Astrocyte of the spinal cord (primary cell): Measurements from ENCODE around the gene ENDOD1.
A peak's percentile ranks its signal among the peaks of the same experiment; 100 is the strongest.

Experiments
- DNase-seq: peaks from one replicate; pipeline ENCODE4 v3.0.0; 2011; ENCODE audit warnings: low read depth, low spot score
- H3K4me3 ChIP-seq: 2 replicates; pipeline ENCODE4 v1.5.1; 2011; ENCODE audit warnings: low read depth, mild to moderate bottlenecking, low read length, moderate library complexity
- CTCF ChIP-seq: IDR thresholded peaks from 2 replicates; pipeline ENCODE4 v1.5.1; 2012; ENCODE audit warnings: low read depth, mild to moderate bottlenecking, low read length, inconsistent platforms
- in situ Hi-C: cut with HindIII; loops from 2 replicates; pipeline ENCODE4 v1.10.0; 2017; ENCODE audit warnings: low sequenced_read_pairs

ENDOD1 gene

GRCh38 chr11:95076416-95076815 lies 13.2 kb upstream of the ENDOD1 start:
- in situ Hi-C loops = no loop called here
- DNase-seq = peak; percentile 91
- no peak overlapping the region for H3K4me3 ChIP-seq
- no peak for TF ChIP-seq CTCF

- no peak for TF ChIP-seq CTCF
- in situ Hi-C loops = no loop called here
- DNase-seq = no peak
- H3K4me3 ChIP-seq = no peak overlapping the region
Measured at GRCh38 chr11:95076981-95077380, 12.7 kb upstream of the ENDOD1 start.

GRCh38 chr11:95078526-95078925 lies 11.1 kb upstream of the ENDOD1 start:
- peak; percentile 43 for DNase-seq
- TF ChIP-seq CTCF = no peak
- in situ Hi-C loops = no loop called here
- H3K4me3 ChIP-seq = no peak overlapping the region

GRCh38 chr11:95081010-95081409 lies 8.6 kb upstream of the ENDOD1 start:
- DNase-seq = no peak
- in situ Hi-C loops = no loop called here
- H3K4me3 ChIP-seq = no peak overlapping the region
- no peak for TF ChIP-seq CTCF

- peak; percentile 58 for DNase-seq
- no peak for TF ChIP-seq CTCF
- in situ Hi-C loops = no loop called here
- no peak overlapping the region for H3K4me3 ChIP-seq
Measured at GRCh38 chr11:95081412-95081811, 8.2 kb upstream of the ENDOD1 start.

- TF ChIP-seq CTCF = no peak
- no peak overlapping the region for H3K4me3 ChIP-seq
- in situ Hi-C loops = no loop called here
- DNase-seq = no peak
Measured at GRCh38 chr11:95082576-95083001, 7.1 kb upstream of the ENDOD1 start.

- TF ChIP-seq CTCF = no peak
- DNase-seq = no peak
- in situ Hi-C loops = no loop called here
- no peak overlapping the region for H3K4me3 ChIP-seq
Measured at GRCh38 chr11:95084509-95084908, 5.1 kb upstream of the ENDOD1 start.
